Measurements from ENCODE around the gene SERPING1. TPM values are rescaled to one million over a fixed set of nuclear protein-coding genes. Genes with fewer than 3 reads are reported as not detected.
"Not testable (repeated sequence)": the region's sequence is repeated elsewhere in the genome, so short reads cannot be mapped to it uniquely, and the experiment has no call there.

Gene SERPING1
- total RNA-seq, 4 donors from 2014 or later = 89.4 to 236 (median 103) TPM

GRCh38 chr11:57647960-57648800 lies 50.7 kb downstream of the SERPING1 start:
- intact Hi-C loops (cut with DNase I; ENCODE audit: low total_unique reads) = no loop called here
- TF ChIP-seq CTCF (IDR thresholded peaks at IDR 0.05) (no peak), POLR2A (IDR thresholded peaks at IDR 0.05) (no peak)
- DNase-seq (ENCODE audit: low spot score in 2 of 2) = no peak
- 16 to 28% methylated on average over 9 to 13 of the region's 13 CpGs for WGBS, 2 donors
- no peak overlapping the region for H3K4me3 ChIP-seq (ENCODE audit: low read depth, poor library complexity, severe bottlenecking)

GRCh38 chr11:57648801-57649735 lies 51.6 kb downstream of the SERPING1 start:
- intact Hi-C loops (cut with DNase I; ENCODE audit: low total_unique reads) = no loop called here
- peak overlapping the region; percentile 34 for H3K4me3 ChIP-seq (ENCODE audit: low read depth, poor library complexity, severe bottlenecking)
- no peak for DNase-seq (ENCODE audit: low spot score in 2 of 2)
- TF ChIP-seq CTCF (IDR thresholded peaks at IDR 0.05) = no peak
- WGBS, 2 donors = 3 to 4% methylated on average over 22 to 23 of the region's 23 CpGs

GRCh38 chr11:57649826-57650738 lies 52.6 kb downstream of the SERPING1 start, which contains the start of gene YPEL4:
YPEL4 (minus strand) TSS chr11:57649912; CDS start chr11:57647107, 2,805 bp downstream.
- intact Hi-C loops (cut with DNase I; ENCODE audit: low total_unique reads) = no loop called here
- TF ChIP-seq CTCF (IDR thresholded peaks at IDR 0.05) = no peak
- no peak for TF ChIP-seq POLR2A (IDR thresholded peaks at IDR 0.05)
- 12% methylated on average over 15 of the region's 15 CpGs for WGBS, 2 donors

GRCh38 chr11:57650739-57651090 lies 53.2 kb downstream of the SERPING1 start:
- no peak for TF ChIP-seq POLR2A (IDR thresholded peaks at IDR 0.05)
- no peak for TF ChIP-seq CTCF (IDR thresholded peaks at IDR 0.05)
- WGBS, 2 donors = 64 to 75% methylated on average over 5 of the region's 5 CpGs
- DNase-seq (ENCODE audit: low spot score in 2 of 2) = no peak
- no peak overlapping the region for H3K4me3 ChIP-seq (ENCODE audit: low read depth, poor library complexity, severe bottlenecking)
- intact Hi-C loops (cut with DNase I; ENCODE audit: low total_unique reads) = no loop called here

More at GRCh38 chr11:57649826-57650738, 52.6 kb downstream of the SERPING1 start, which contains the start of gene YPEL4:
- peak; percentile 63 to 94 for DNase-seq (ENCODE audit: low spot score in 2 of 2)
- peak within 1 kb of the TSS; percentile 34 for H3K4me3 ChIP-seq (ENCODE audit: low read depth, poor library complexity, severe bottlenecking)

- DNase-seq (ENCODE audit: low spot score in 2 of 2) = no peak
- no peak for TF ChIP-seq POLR2A (IDR thresholded peaks at IDR 0.05)
- no peak for TF ChIP-seq CTCF (IDR thresholded peaks at IDR 0.05)
- 83 to 85% methylated on average over 7 of the region's 7 CpGs for WGBS, 2 donors
- intact Hi-C loops (cut with DNase I; ENCODE audit: low total_unique reads) = no loop called here
- no peak overlapping the region for H3K4me3 ChIP-seq (ENCODE audit: low read depth, poor library complexity, severe bottlenecking)
These were observed 53.9 kb downstream of the SERPING1 start for GRCh38 chr11:57651408-57651807.

- peak in 1 of 2 donors; percentile 63 for DNase-seq (ENCODE audit: low spot score in 2 of 2)
- H3K4me3 ChIP-seq (ENCODE audit: low read depth, poor library complexity, severe bottlenecking); intact Hi-C loops (cut with DNase I; ENCODE audit: low total_unique reads): not testable (repeated sequence)
- WGBS, 2 donors = 76% methylated on average over 14 of the region's 14 CpGs
These were observed 54.7 kb downstream of the SERPING1 start for GRCh38 chr11:57652230-57652629.
